Stomach (tissue), 4 donors: Measurements from ENCODE around the gene WDR64.

Experiments used
- EP300 ChIP-seq: sonication (generic); formaldehyde crosslinking; IDR thresholded peaks from one replicate; pipeline ENCODE4 v1.6.1; 2017; ENCODE audit warnings: antibody characterized with exemption
- POLR2AphosphoS5 ChIP-seq, 3 donors: sonication (generic); formaldehyde crosslinking; IDR thresholded peaks; one replicate each; pipeline ENCODE4 v1.6.1; 2016; ENCODE audit warnings: antibody characterized with exemption in 3 of 3
- TF ChIP-seq, protein P1 (sequence below), 7 experiments: fragments of 450-650 bp in 4 of 7; fragments of 200-600 bp in 3 of 7; sonication (generic) in 3 of 7; IDR thresholded peaks; one replicate each; pipeline ENCODE4 v1.5.1; 2016 to 2019; ENCODE audit warnings: antibody characterized with exemption in 7 of 7, control low read depth in 2 of 7, mild to moderate bottlenecking in 1 of 7

DNA sequence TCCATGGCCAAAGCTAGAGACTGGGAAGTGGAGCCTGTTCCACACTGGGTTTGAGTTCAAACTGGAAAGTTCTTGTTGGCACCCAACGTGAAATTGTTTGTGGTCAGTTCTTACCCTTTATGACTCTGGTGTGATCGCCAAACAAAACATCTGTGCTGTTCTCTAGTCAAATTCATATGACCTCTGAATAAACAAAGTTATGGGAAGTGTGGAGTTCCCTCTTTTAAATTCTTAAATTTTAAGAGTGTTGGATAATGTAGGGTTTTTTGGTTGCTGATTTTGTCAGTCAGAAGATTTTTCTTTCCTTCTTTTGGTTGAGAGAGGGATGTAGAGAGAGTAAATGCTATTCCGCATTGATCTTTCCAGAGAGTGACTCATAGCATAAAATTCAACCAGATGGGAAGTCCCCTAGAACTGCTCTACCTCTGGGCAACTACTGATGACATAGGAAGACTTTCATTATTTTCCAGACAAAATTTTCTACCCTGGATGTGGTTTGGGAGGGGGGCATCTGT is 48.3 kb upstream of the WDR64 start:
- TF ChIP-seq, protein P1, sequence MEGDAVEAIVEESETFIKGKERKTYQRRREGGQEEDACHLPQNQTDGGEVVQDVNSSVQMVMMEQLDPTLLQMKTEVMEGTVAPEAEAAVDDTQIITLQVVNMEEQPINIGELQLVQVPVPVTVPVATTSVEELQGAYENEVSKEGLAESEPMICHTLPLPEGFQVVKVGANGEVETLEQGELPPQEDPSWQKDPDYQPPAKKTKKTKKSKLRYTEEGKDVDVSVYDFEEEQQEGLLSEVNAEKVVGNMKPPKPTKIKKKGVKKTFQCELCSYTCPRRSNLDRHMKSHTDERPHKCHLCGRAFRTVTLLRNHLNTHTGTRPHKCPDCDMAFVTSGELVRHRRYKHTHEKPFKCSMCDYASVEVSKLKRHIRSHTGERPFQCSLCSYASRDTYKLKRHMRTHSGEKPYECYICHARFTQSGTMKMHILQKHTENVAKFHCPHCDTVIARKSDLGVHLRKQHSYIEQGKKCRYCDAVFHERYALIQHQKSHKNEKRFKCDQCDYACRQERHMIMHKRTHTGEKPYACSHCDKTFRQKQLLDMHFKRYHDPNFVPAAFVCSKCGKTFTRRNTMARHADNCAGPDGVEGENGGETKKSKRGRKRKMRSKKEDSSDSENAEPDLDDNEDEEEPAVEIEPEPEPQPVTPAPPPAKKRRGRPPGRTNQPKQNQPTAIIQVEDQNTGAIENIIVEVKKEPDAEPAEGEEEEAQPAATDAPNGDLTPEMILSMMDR (IDR thresholded peaks at IDR 0.05), result no peak
- TF ChIP-seq POLR2AphosphoS5 (IDR thresholded peaks at IDR 0.05), result no peak
- no peak for TF ChIP-seq EP300
